ENCODE data around the gene RCBTB1. TPM values are rescaled to one million over a fixed set of nuclear protein-coding genes. Genes with fewer than 3 reads are reported as not detected.

Gene RCBTB1
- total RNA-seq, 2 experiments from 2014 or later = 10.3 to 11.4 TPM

DNA sequence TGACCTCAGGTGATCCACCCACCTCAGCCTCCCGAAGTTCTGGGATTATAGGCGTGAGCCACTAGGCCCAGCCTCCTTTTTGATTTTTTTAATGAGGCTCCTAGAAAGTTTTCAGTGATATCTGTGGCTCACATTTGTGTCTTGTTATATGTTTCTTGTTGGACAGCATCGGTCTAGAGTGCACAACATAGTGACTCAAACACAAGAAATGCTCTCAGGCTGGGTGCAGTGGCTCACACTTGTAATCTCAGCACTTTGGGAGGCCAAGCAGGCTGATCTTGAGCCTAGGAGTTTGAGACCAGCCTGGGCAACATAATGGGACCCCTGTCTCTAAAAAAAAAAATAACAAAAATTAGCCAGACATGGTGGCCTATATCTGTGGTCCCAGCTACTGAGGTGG lies 81.4 kb downstream of the RCBTB1 start:
- intact Hi-C loops (cut with DNase I, micrococcal nuclease) = no loop called here
- H3K4me1 ChIP-seq (ENCODE audit: insufficient read depth, low read length) = peaks cover 20% of the 10 kb centered on the region
- no peaks in the 10 kb centered on the region for H3K9me3 ChIP-seq (ENCODE audit: control insufficient read depth in 1 of 2, insufficient read depth in 1 of 2, low read length in 2 of 2)
- Mint-ChIP-seq H3K27me3 (no peaks in the 10 kb centered on the region), H3K36me3 (ENCODE audit: low read depth) (peaks cover 57% of the 10 kb centered on the region), H3K27ac (no peak overlapping the region), H3K9me3 (no peaks in the 10 kb centered on the region), H3K4me1 (ENCODE audit: low read depth) (peaks cover 39% of the 10 kb centered on the region), H3K4me3 (no peak overlapping the region)
- DNase-seq (no peak), ATAC-seq (ENCODE audit: poor library complexity) (no peak)
- H3K27me3 ChIP-seq (ENCODE audit: control insufficient read depth in 1 of 2, insufficient read depth in 2 of 2, low read length in 2 of 2) = no peaks in the 10 kb centered on the region
- H3K4me3 ChIP-seq (ENCODE audit: low read length) = no peak overlapping the region
- POLR2A ChIA-PET = no interaction called here
- CTCF ChIA-PET = no interaction called here
- H3K27ac ChIP-seq (ENCODE audit: low read depth in 1 of 2, low read length in 2 of 2) = no peak overlapping the region
- H3K36me3 ChIP-seq (ENCODE audit: insufficient read depth, low read length) = peaks cover 38% of the 10 kb centered on the region
- TF ChIP-seq, protein P1, sequence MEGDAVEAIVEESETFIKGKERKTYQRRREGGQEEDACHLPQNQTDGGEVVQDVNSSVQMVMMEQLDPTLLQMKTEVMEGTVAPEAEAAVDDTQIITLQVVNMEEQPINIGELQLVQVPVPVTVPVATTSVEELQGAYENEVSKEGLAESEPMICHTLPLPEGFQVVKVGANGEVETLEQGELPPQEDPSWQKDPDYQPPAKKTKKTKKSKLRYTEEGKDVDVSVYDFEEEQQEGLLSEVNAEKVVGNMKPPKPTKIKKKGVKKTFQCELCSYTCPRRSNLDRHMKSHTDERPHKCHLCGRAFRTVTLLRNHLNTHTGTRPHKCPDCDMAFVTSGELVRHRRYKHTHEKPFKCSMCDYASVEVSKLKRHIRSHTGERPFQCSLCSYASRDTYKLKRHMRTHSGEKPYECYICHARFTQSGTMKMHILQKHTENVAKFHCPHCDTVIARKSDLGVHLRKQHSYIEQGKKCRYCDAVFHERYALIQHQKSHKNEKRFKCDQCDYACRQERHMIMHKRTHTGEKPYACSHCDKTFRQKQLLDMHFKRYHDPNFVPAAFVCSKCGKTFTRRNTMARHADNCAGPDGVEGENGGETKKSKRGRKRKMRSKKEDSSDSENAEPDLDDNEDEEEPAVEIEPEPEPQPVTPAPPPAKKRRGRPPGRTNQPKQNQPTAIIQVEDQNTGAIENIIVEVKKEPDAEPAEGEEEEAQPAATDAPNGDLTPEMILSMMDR (IDR thresholded peaks at IDR 0.05) = no peak

DNA sequence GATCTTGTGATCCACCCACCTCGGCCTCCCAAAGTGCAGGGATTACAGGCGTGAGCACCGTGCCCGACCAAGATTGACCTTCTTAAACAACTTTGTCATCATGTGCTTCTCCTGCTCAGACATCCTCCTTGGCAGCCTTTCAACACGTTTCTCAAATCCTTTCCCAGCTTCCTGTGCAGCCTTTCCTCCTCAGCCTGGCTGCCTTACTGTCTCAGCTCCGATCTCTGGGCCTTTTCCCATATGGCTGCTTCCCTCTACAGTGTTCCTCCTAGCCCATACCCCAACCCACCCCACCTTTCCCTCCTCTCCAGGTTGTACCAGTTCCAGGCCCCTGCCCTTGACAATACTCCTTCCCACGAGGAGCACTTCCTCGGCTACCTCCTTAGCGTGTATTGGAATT lies 82.4 kb downstream of the RCBTB1 start:
- no peaks in the 10 kb centered on the region for H3K9me3 Mint-ChIP-seq
- peaks cover 49% of the 10 kb centered on the region for H3K4me1 Mint-ChIP-seq (ENCODE audit: low read depth)
- CTCF ChIA-PET = interaction anchor here (0.6 kb wide), 1 partner anchor 11 kb away, joined by 3 read pairs; no protein-coding TSS in a partner anchor
- ATAC-seq (ENCODE audit: poor library complexity) (no peak), DNase-seq (no peak)
- intact Hi-C loops (cut with DNase I, micrococcal nuclease) = no loop called here
- TF ChIP-seq, protein P1 (IDR thresholded peaks at IDR 0.05) = no peak
- Histone ChIP-seq H3K36me3 (ENCODE audit: insufficient read depth, low read length) (peaks cover 40% of the 10 kb centered on the region), H3K27me3 (ENCODE audit: control insufficient read depth in 1 of 2, insufficient read depth in 2 of 2, low read length in 2 of 2) (no peaks in the 10 kb centered on the region), H3K4me1 (ENCODE audit: insufficient read depth, low read length) (peaks cover 26% of the 10 kb centered on the region), H3K4me3 (ENCODE audit: low read length) (no peak overlapping the region), H3K27ac (ENCODE audit: low read depth in 1 of 2, low read length in 2 of 2) (no peak overlapping the region), H3K9me3 (ENCODE audit: control insufficient read depth in 1 of 2, insufficient read depth in 1 of 2, low read length in 2 of 2) (no peaks in the 10 kb centered on the region)
- POLR2A ChIA-PET = no interaction called here
- no peaks in the 10 kb centered on the region for H3K27me3 Mint-ChIP-seq
- H3K27ac Mint-ChIP-seq = peak overlapping the region; percentile 18
- no peak overlapping the region for H3K4me3 Mint-ChIP-seq
- peaks cover 63% of the 10 kb centered on the region for H3K36me3 Mint-ChIP-seq (ENCODE audit: low read depth)

DNA sequence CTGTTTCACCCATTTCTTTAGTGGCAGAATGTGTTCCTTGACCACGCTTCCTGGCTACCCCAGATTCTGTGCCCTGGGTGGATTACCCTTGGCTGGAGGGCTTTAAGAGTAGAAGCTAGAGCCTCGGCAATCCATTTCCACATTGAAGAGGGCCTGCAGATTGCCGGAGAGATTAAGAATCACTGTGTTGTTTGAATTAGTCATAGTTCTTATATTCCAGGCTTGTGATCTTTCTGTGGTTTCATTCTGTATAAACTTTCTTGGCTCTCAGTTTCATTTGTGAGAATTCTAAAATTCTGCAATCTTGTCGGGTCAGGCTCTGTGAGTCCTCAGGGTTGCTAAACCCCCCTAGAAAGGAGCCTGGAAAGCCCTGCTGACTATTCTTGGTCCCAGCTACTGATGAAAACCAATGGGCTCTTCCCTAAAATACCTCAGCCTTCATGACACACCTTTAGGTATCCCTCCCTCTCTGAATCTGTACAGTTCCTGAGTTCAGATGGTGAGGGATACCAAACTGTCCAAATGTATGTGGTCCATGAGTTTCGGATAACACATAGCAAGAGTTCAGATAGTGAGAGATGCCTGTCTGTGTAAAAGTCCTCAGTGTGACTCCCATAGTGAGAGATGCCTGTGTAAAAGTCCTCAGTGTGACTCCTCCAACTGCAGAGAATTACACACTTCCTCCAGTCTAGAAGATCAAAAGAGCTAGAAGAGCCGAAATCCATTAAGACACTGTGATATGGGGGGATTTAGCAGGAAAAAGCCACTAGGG lies 85.3 kb downstream of the RCBTB1 start:
- no peaks in the 10 kb centered on the region for H3K27me3 ChIP-seq (ENCODE audit: control insufficient read depth in 1 of 2, insufficient read depth in 2 of 2, low read length in 2 of 2)
- ATAC-seq (ENCODE audit: poor library complexity) = no peak
- TF ChIP-seq, protein P1 (IDR thresholded peaks at IDR 0.05) = no peak
- CTCF ChIA-PET = interaction anchor here (0.6 kb wide), 2 partner anchors 100 to 198 kb away, joined by 3 read pairs; no protein-coding TSS in a partner anchor
- Mint-ChIP-seq H3K4me1 (ENCODE audit: low read depth) (peaks cover 64% of the 10 kb centered on the region), H3K36me3 (ENCODE audit: low read depth) (peaks cover 66% of the 10 kb centered on the region), H3K9me3 (no peaks in the 10 kb centered on the region), H3K4me3 (peak overlapping the region; percentile 36), H3K27me3 (no peaks in the 10 kb centered on the region), H3K27ac (peak overlapping the region; percentile 95)
- peaks cover 39% of the 10 kb centered on the region for H3K36me3 ChIP-seq (ENCODE audit: insufficient read depth, low read length)
- intact Hi-C loops (cut with DNase I, micrococcal nuclease) = loop anchor here (5.0 to 10.0 kb wide), 4 partner anchors 42 to 295 kb away; partner anchors contain the start of genes KPNA3 (in 1 of the 2) and RCBTB1 (in 1 of the 2)
- peak overlapping the region in 1 of 2 donors; percentile 0 for H3K27ac ChIP-seq (ENCODE audit: low read depth in 1 of 2, low read length in 2 of 2)
- peak in 4 of 14 experiments; percentile 10 to 24 (median 18) for DNase-seq
- no peaks in the 10 kb centered on the region for H3K9me3 ChIP-seq (ENCODE audit: control insufficient read depth in 1 of 2, insufficient read depth in 1 of 2, low read length in 2 of 2)
- POLR2A ChIA-PET = interaction anchor here (0.6 kb wide), 1 partner anchor 16 kb away, joined by 3 read pairs; no protein-coding TSS in a partner anchor
- peaks cover 46% of the 10 kb centered on the region for H3K4me1 ChIP-seq (ENCODE audit: insufficient read depth, low read length)
- H3K4me3 ChIP-seq (ENCODE audit: low read length) = no peak overlapping the region
